SK-N-SH (cell line): ENCODE measurements around the gene GRIN1. TPM values are rescaled to one million over a fixed set of nuclear protein-coding genes. Genes with fewer than 3 reads are reported as not detected.
A peak's percentile ranks its signal among the peaks of the same experiment; 100 is the strongest.

Experiments
- CTCF ChIA-PET: fragments of 300-600, 350-600 bp; formaldehyde crosslinking; extraction: SDS; loops from one replicate; lab custom pipeline; 2021; lab: Yijun Ruan, JAX
- POLR2A ChIA-PET: fragments of 350-600 bp; sonication (Branson Sonifier 250); formaldehyde crosslinking; extraction: SDS; loops from one replicate; lab custom pipeline; 2020; ENCODE audit warnings: antibody characterized with exemption, inconsistent platforms; lab: Yijun Ruan, JAX
- DNase-seq: peaks from one replicate; pipeline ENCODE4 v3.0.0; 2012
- H2AFZ ChIP-seq: fragments of 200-600 bp; sonication (generic); 2 replicates; pipeline ENCODE4 v1.8.1; 2016; ENCODE audit warnings: antibody characterized with exemption, mild to moderate bottlenecking, low read depth
- H3F3A ChIP-seq: fragments of 200-600 bp; sonication (generic); replicated peaks from 2 replicates; pipeline ENCODE3; 2016; ENCODE audit warnings: antibody characterized with exemption, mild to moderate bottlenecking; ENCODE audit not compliant: insufficient read depth
- H3K27ac ChIP-seq, 2 experiments: fragments of 200-500 bp in 1 of 2; fragments of 200-600 bp in 1 of 2; sonication (Bioruptor generic) in 1 of 2; sonication (generic), shearing (Covaris generic) in 1 of 2; 2 replicates each; pipeline versions ENCODE4 v1.5.1 to v1.6.1; 2014 to 2016; ENCODE audit warnings: low read depth in 2 of 2, inconsistent platforms in 1 of 2, low read length in 1 of 2, mild to moderate bottlenecking in 1 of 2, mixed read lengths in 1 of 2
- H3K27me3 ChIP-seq: fragments of 200-600 bp; sonication (generic), shearing (Covaris generic); 2 replicates; pipeline ENCODE4 v1.6.1; 2016; ENCODE audit warnings: mixed run types; ENCODE audit not compliant: insufficient read depth
- H3K36me3 ChIP-seq, 2 experiments: fragments of 200-500 bp in 1 of 2; fragments of 200-600 bp in 1 of 2; sonication (Bioruptor generic) in 1 of 2; sonication (generic) in 1 of 2; replicated peaks in 1 of 2; 2 replicates each; pipeline versions ENCODE3 to v1.5.1; 2014 to 2016; ENCODE audit warnings: low read length in 1 of 2, mild to moderate bottlenecking in 1 of 2; ENCODE audit not compliant: insufficient read depth in 2 of 2, control insufficient read depth in 1 of 2
- H3K4me1 ChIP-seq, 2 experiments: fragments of 200-500 bp in 1 of 2; fragments of 200-600 bp in 1 of 2; sonication (Bioruptor generic) in 1 of 2; sonication (generic), shearing (Covaris generic) in 1 of 2; 2 replicates each; pipeline versions ENCODE4 v1.5.1 to v1.6.1; 2014 to 2016; ENCODE audit warnings: low read depth in 1 of 2, low read length in 1 of 2, mixed run types in 1 of 2; ENCODE audit not compliant: insufficient read depth in 2 of 2, control insufficient read depth in 1 of 2
- H3K4me2 ChIP-seq: fragments of 200-600 bp; sonication (generic), shearing (Covaris generic); 2 replicates; pipeline ENCODE4 v1.6.1; 2017; ENCODE audit warnings: mixed run types
- H3K4me3 ChIP-seq, 2 experiments: fragments of 200-500 bp in 1 of 2; fragments of 200-600 bp in 1 of 2; sonication (Bioruptor generic) in 1 of 2; sonication (generic), shearing (Covaris generic) in 1 of 2; 2 replicates each; pipeline versions ENCODE4 v1.5.1 to v1.8.1; 2014 to 2016; ENCODE audit warnings: low read depth in 2 of 2, inconsistent platforms in 1 of 2, low read length in 1 of 2, mild to moderate bottlenecking in 1 of 2, mixed read lengths in 1 of 2, moderate library complexity in 1 of 2
- H3K79me2 ChIP-seq: fragments of 200-600 bp; sonication (generic); 2 replicates; pipeline ENCODE4 v1.8.1; 2017; ENCODE audit warnings: mild to moderate bottlenecking; ENCODE audit not compliant: insufficient read depth
- H3K9ac ChIP-seq: fragments of 200-600 bp; sonication (generic); 2 replicates; pipeline ENCODE4 v1.6.1; 2017; ENCODE audit warnings: mixed run types
- H3K9me2 ChIP-seq: fragments of 200-600 bp; sonication (generic); 2 replicates; pipeline ENCODE4 v1.6.1; 2017; ENCODE audit warnings: mixed run types
- H3K9me3 ChIP-seq: fragments of 200-600 bp; sonication (generic); 2 replicates; pipeline ENCODE4 v1.6.1; 2017; ENCODE audit warnings: mixed run types, mild to moderate bottlenecking, moderate library complexity
- H4K20me1 ChIP-seq: fragments of 200-600 bp; sonication (generic); 2 replicates; pipeline ENCODE4 v1.6.1; 2017; ENCODE audit warnings: mild to moderate bottlenecking, mixed run types; ENCODE audit not compliant: insufficient read depth
- CTCF ChIP-seq: fragments of 200-600 bp; sonication (generic); IDR thresholded peaks from 2 replicates; pipeline ENCODE4 v1.6.1; 2017; ENCODE audit warnings: antibody characterized with exemption, mild to moderate bottlenecking, moderate library complexity
- FOXM1 ChIP-seq: IDR thresholded peaks from 2 replicates; pipeline ENCODE4 v1.4.0; 2012; ENCODE audit warnings: low read depth, mild to moderate bottlenecking
- GABPA ChIP-seq: IDR thresholded peaks from 2 replicates; pipeline ENCODE4 v1.4.0; 2012; ENCODE audit warnings: low read depth, mild to moderate bottlenecking
- GATA2 ChIP-seq: sonication (generic); formaldehyde crosslinking; IDR thresholded peaks from 2 replicates; pipeline ENCODE4 v1.5.0; 2020; ENCODE audit warnings: mild to moderate bottlenecking, missing genetic modification reagents
- MEF2A ChIP-seq: IDR thresholded peaks from 2 replicates; pipeline ENCODE4 v1.4.0; 2012; ENCODE audit warnings: low read depth, borderline replicate concordance
- NFIC ChIP-seq: IDR thresholded peaks from 2 replicates; pipeline ENCODE4 v1.4.0; 2012; ENCODE audit warnings: borderline replicate concordance
- PBX3 ChIP-seq: IDR thresholded peaks from 2 replicates; pipeline ENCODE4; 2012
- REST ChIP-seq: IDR thresholded peaks from 2 replicates; pipeline ENCODE4 v1.6.1; 2012; ENCODE audit warnings: mild to moderate bottlenecking, low read depth, low read length, moderate library complexity
- RXRA ChIP-seq: IDR thresholded peaks from 2 replicates; pipeline ENCODE4 v1.4.0; 2012; ENCODE audit warnings: low read depth, mild to moderate bottlenecking, borderline replicate concordance
- SMC3 ChIP-seq: IDR thresholded peaks from 2 replicates; pipeline ENCODE4 v1.6.1; 2012; ENCODE audit warnings: low read depth, low read length, improper control_type of control experiment
- TAF1 ChIP-seq: IDR thresholded peaks from 2 replicates; pipeline ENCODE4 v1.6.1; 2012; ENCODE audit warnings: low read depth, mild to moderate bottlenecking, low read length, moderate library complexity, borderline replicate concordance
- WGBS: methylation state at CpG from one replicate; pipeline ENCODE4 v1.1.6; 2017; ENCODE audit warnings: low lambda C conversion rate; 5-methylcytosine and 5-hydroxymethylcytosine counted together
- polyA plus RNA-seq, 3 experiments: library from polyadenylated mRNA; depleted of rRNA; stranded (reverse); fragments of >200 nt; gene quantifications; 2 replicates each; pipeline ENCODE4 v1.2.3, GENCODE V29; 2012

GRIN1 gene
- polyA plus RNA-seq, 1 of the 3 experiments (the other 2 are of a cell fraction) = not detected

GRCh38 chr9:137168573-137168903, 29.6 kb downstream of the GRIN1 start:
- Histone ChIP-seq H3K27ac (no peak overlapping the region), H3K4me2 (no peak overlapping the region), H2AFZ (no peak overlapping the region), H3K4me3 (peak overlapping the region; percentile 34 to 37; a peak in 3 of 4 replicates), H3K36me3 (no peaks in the 10 kb centered on the region), H3F3A (no peaks in the 10 kb centered on the region), H3K27me3 (peaks cover 40% of the 10 kb centered on the region), H3K9me2 (no peaks in the 10 kb centered on the region), H4K20me1 (no peaks in the 10 kb centered on the region), H3K9ac (no peak overlapping the region), H3K9me3 (no peaks in the 10 kb centered on the region), H3K79me2 (no peaks in the 10 kb centered on the region), H3K4me1 (peaks cover 0 to 16% of the 10 kb centered on the region in 2 experiments; a peak in 1 of 4 replicates)
- POLR2A ChIA-PET = interaction anchor here (1.0 to 1.8 kb wide), 3 partner anchors 29 to 39 kb away, joined by 3 to 5 read pairs (median 3); partner anchors contain the start of gene GRIN1
- TF ChIP-seq RXRA = no peak
- no peak for TF ChIP-seq FOXM1
- no peak for TF ChIP-seq GATA2 (CRISPR knock-in tag)
- TF ChIP-seq SMC3 = no peak
- TF ChIP-seq REST = no peak
- TF ChIP-seq GABPA = no peak
- no peak for TF ChIP-seq PBX3
- TF ChIP-seq CTCF = no peak
- no peak for TF ChIP-seq NFIC
- no peak for TF ChIP-seq TAF1
- no peak for TF ChIP-seq MEF2A
- DNase-seq = no peak
- CTCF ChIA-PET = interaction anchor here (0.6 to 1.3 kb wide), 5 partner anchors 20 to 59 kb away, joined by 3 to 4 read pairs (median 3); partner anchors contain the start of genes ANAPC2, RNF224 and SSNA1
- WGBS = 7% methylated on average over 5 of the region's 36 CpGs
